PFSK-1 (cell line): Measurements from ENCODE around the gene GABRA5.

Experiments
- POLR2AphosphoS5 ChIP-seq: IDR thresholded peaks from 2 replicates; pipeline ENCODE4 v1.6.1; 2012; ENCODE audit warnings: low read depth, mild to moderate bottlenecking, control low read depth, low read length, moderate library complexity
- SIN3A ChIP-seq: IDR thresholded peaks from 2 replicates; pipeline ENCODE4 v1.6.1; 2012; ENCODE audit warnings: mild to moderate bottlenecking, low read length, moderate library complexity, borderline replicate concordance; ENCODE audit not compliant: insufficient read depth
- TF ChIP-seq, protein P1 (sequence below), 2 experiments: IDR thresholded peaks; 2 replicates each; pipeline versions ENCODE4 v1.6.1 to v1.8.0; 2011 to 2012; ENCODE audit warnings: low read depth in 2 of 2, low read length in 2 of 2, control low read depth in 1 of 2, inconsistent platforms in 1 of 2, mild to moderate bottlenecking in 1 of 2, moderate library complexity in 1 of 2; ENCODE audit not compliant: insufficient read depth in 1 of 2

DNA sequence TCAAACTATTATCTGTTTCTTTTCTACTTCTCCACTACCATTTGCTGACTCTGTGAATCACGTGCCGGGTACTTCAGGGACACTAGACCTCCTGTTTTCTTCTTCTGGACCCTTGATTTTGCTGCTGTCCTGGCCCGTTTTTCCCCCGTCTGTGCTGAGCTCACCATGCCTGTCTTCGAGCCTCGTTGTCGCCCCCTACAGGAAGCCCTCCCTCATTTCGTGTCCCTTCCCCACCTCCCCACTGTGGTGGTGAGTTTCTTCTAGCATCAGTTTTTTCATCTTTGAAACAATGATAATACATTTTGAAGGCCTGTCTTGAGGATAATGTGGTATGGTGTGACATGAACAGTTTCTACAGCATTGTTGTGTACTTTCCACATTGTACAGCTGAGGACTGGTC, 117.0 kb downstream of the GABRA5 start:
- TF ChIP-seq SIN3A (no peak), POLR2AphosphoS5 (no peak)
- TF ChIP-seq, protein P1, sequence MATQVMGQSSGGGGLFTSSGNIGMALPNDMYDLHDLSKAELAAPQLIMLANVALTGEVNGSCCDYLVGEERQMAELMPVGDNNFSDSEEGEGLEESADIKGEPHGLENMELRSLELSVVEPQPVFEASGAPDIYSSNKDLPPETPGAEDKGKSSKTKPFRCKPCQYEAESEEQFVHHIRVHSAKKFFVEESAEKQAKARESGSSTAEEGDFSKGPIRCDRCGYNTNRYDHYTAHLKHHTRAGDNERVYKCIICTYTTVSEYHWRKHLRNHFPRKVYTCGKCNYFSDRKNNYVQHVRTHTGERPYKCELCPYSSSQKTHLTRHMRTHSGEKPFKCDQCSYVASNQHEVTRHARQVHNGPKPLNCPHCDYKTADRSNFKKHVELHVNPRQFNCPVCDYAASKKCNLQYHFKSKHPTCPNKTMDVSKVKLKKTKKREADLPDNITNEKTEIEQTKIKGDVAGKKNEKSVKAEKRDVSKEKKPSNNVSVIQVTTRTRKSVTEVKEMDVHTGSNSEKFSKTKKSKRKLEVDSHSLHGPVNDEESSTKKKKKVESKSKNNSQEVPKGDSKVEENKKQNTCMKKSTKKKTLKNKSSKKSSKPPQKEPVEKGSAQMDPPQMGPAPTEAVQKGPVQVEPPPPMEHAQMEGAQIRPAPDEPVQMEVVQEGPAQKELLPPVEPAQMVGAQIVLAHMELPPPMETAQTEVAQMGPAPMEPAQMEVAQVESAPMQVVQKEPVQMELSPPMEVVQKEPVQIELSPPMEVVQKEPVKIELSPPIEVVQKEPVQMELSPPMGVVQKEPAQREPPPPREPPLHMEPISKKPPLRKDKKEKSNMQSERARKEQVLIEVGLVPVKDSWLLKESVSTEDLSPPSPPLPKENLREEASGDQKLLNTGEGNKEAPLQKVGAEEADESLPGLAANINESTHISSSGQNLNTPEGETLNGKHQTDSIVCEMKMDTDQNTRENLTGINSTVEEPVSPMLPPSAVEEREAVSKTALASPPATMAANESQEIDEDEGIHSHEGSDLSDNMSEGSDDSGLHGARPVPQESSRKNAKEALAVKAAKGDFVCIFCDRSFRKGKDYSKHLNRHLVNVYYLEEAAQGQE (IDR thresholded peaks at IDR 0.05; ENCODE audit: insufficient read depth in 1 of 2, low read depth in 2 of 2, low read length in 2 of 2), result no peak
